Tongue (tissue), 2 donors: Measurements from ENCODE around the gene OR6S1. TPM values are rescaled to one million over a fixed set of nuclear protein-coding genes. Genes with fewer than 3 reads are reported as not detected.
"Not testable (repeated sequence)": the region's sequence is repeated elsewhere in the genome, so short reads cannot be mapped to it uniquely, and the experiment has no call there.

ENCODE experiments used
- DNase-seq: peaks from one replicate; pipeline ENCODE4 v3.0.0-alpha.2; 2015
- total RNA-seq: library from RNA; depleted of rRNA; stranded (reverse); fragments of >200 nt; gene quantifications from one replicate; pipeline ENCODE4 v1.2.3, GENCODE V29; 2014

The OR6S1 gene
- total RNA-seq, 1 donor from 2014 or later, result not detected

- DNase-seq, result peak; percentile 71
These were observed 10.2 kb downstream of the OR6S1 start for GRCh38 chr14:20631023-20631879.

GRCh38 chr14:20630340-20631022 lies 11.0 kb downstream of the OR6S1 start:
- DNase-seq, result peak; percentile 58

- no peak for DNase-seq
These were observed 13.2 kb downstream of the OR6S1 start for GRCh38 chr14:20628063-20628854.

GRCh38 chr14:20627346-20628027 lies 14.0 kb downstream of the OR6S1 start:
- DNase-seq, result no peak

- DNase-seq, result no peak
These were observed 15.2 kb downstream of the OR6S1 start for GRCh38 chr14:20626274-20626673.

GRCh38 chr14:20624495-20625070 lies 16.9 kb downstream of the OR6S1 start:
- DNase-seq, result peak; percentile 24

GRCh38 chr14:20623798-20624197 lies 17.7 kb downstream of the OR6S1 start:
- DNase-seq, result no peak

GRCh38 chr14:20622816-20623291 lies 18.6 kb downstream of the OR6S1 start:
- DNase-seq, result no peak

GRCh38 chr14:20620798-20621478 lies 20.6 kb downstream of the OR6S1 start:
- no peak for DNase-seq

GRCh38 chr14:20619688-20620087 lies 21.8 kb downstream of the OR6S1 start:
- DNase-seq, result not testable (repeated sequence)

GRCh38 chr14:20618271-20618749 lies 23.2 kb downstream of the OR6S1 start:
- DNase-seq, result no peak

GRCh38 chr14:20617138-20618003 lies 24.1 kb downstream of the OR6S1 start:
- DNase-seq, result no peak

- no peak for DNase-seq
These were observed 25.5 kb downstream of the OR6S1 start for GRCh38 chr14:20615996-20616395.

GRCh38 chr14:20614038-20614840 lies 27.3 kb downstream of the OR6S1 start:
- DNase-seq, result peak; percentile 24

- peak; percentile 96 for DNase-seq
These were observed 28.1 kb downstream of the OR6S1 start for GRCh38 chr14:20613094-20614037.

- DNase-seq, result no peak
These were observed 29.1 kb downstream of the OR6S1 start for GRCh38 chr14:20612403-20612802.

GRCh38 chr14:20611277-20611676 lies 30.2 kb downstream of the OR6S1 start:
- DNase-seq, result no peak
